Fibroblast of skin of back (primary cell): Measurements from ENCODE around the gene TOR1AIP2.
"Not testable (repeated sequence)": the region's sequence is repeated elsewhere in the genome, so short reads cannot be mapped to it uniquely, and the experiment has no call there.

Source experiments
- DNase-seq: peaks from one replicate; pipeline ENCODE4 v3.0.0-alpha.2; 2013

The TOR1AIP2 gene

DNA sequence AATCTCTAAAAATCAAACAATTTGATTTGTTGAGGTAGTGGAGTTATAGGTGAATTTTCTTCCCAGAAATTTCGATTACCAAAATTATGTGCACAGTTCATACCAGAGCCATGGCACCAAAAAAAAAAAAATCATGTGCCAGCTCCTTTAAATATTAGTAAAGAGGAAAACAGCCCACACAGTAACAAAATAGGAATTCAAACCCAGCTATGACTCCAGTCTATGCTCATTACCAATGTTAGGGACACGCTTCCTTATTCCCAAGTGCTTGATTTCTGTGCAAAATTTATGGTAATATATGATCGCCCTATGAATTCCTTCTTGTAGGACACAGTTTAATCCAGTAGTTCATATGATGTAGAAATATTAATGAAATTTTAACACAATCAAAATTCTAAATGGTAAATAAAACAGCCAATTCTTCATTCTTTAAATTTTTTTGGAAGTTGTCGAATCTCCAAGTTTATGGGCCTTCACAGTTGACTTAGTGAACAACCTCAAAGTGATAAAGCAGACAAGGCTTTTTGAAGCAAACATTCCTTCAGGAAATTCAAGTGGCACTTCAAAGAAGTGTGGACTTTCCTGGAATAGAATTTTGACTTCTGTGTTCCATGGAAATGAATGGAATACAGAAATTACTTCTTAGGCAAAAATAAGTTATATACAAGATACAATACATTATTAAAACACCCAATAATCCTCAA lies 1.9 kb downstream of the TOR1AIP2 start:
- no peak for DNase-seq

DNA sequence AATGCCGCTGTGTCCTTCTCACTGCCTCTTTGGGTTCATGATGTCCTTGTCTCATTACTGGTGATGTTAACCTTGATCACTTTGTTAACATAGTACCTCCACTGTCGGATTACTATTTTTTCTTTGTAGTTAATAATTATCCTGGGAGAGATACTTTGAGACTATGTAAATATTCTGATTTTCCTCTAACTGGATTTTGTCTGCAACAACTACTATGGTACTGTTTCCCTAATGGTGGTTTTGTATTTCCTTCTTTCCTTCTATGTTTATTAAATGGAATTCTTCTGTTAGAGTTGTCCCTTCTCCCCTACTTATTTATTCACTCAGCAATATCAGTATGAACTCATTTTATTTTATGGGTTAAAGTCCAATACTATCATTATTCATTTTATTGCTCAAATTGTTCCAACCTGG lies 4.2 kb downstream of the TOR1AIP2 start:
- DNase-seq = no peak

DNA sequence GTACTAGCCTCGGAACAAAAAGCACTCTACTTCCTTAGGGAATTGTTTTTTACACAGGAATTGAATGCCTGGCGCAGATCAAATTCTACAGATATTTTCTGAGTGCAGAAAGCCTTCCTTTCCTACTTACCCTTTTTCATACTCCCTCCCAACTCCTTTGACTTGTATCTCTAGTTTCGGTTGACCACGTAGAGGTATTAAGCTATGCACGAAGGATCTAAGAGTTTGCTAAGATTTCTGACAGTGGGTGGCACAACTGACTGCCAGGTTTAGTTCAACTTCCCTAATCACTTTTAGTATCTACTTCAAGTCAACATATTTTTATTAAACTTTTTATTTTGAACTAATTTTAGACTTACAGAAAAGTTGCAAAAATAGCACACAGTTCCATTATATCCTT lies 5.0 kb downstream of the TOR1AIP2 start:
- DNase-seq = no peak

DNA sequence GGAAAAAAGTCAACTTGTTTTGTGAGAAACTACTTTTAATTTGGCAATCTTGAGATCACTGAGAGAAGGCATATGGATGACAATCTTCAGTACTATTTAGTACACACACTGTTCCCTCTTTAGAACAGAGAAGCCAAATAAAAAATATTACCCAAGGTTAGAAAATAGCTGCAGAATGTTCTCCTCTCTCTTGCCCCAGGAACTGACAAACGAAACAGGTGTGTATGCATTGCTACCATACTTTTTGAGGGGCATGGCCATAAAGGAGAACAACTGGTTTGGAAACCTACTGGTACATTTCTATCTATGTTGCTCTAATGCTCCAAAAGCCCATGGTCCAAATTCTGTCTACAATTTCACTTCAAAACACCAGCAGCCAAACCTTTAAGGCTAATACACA lies 5.7 kb downstream of the TOR1AIP2 start:
- DNase-seq = no peak

DNA sequence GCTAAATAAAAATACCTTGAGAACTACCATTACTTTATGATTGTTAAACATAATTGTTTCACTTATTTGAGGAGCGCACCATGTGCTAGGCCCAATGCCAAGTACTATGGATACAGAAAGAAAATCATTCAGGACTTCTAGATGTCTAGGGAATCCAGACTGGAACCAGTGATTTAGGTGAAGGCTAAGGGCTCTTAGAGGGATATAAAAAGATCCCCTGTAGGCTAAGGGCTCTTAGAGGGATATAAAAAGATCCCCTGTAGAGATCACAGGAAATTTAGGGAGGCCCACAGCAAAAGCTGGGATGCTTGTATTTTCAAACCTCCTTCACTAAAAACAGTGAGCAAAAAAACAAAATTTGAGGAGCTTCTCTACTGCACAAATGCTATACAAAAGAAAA lies 6.7 kb downstream of the TOR1AIP2 start:
- no peak for DNase-seq

DNA sequence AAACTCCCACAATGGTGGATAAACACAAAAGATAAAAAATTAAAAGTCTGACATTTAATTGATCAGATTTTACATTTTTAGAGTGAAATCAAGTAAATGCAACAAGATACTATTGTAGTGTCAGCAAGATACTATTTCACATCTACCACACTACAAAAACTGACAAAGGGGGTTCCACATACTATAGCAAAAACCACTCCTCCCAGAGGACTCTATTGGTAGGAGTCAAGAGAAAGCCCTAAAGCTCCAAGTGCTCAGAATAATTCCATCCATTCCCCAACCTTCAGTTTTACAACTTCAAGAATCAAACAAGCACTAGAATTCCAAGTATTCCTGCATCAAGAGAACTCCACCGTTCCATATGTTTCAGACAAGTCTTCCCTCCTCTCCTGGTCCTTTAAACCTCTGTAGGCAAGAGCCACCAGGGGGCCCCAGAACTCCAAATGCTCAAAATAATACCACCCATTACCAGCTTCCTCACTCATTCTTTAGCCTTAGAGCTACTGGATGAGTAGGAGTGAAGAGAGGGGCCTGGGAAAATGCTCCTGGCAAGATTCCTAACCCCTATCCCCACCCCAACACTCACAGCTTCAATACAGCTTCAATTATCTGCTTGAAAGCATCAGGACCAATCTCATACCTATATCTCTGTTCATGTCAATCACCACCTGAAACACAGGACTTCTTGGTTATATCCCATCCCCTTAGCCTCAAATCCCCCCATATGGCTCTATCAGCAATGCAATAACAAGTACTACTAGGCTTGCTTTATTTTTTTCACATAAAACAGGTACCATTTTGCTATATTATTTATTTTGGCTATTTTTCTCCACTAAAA lies 9.9 kb downstream of the TOR1AIP2 start:
- peak; percentile 59 for DNase-seq

DNA sequence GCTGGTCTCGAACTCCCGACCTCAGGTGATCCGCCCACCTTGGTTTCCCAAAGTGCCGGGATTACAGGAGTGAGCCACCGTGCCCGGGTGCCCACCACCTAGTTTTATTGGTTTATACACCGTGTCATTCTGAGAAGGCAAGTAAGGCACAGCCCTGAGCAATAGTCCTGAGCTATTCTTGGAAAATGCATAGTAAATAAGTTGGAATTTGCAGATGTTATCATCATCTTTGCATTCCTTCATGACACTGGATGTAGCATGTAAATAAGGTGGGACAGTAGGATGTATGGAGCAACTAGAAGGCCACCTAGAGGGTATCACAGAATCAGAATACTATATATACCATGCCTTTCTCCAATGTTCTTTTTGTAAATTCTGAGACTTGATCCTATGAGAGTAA lies 11.0 kb downstream of the TOR1AIP2 start:
- no peak for DNase-seq

DNA sequence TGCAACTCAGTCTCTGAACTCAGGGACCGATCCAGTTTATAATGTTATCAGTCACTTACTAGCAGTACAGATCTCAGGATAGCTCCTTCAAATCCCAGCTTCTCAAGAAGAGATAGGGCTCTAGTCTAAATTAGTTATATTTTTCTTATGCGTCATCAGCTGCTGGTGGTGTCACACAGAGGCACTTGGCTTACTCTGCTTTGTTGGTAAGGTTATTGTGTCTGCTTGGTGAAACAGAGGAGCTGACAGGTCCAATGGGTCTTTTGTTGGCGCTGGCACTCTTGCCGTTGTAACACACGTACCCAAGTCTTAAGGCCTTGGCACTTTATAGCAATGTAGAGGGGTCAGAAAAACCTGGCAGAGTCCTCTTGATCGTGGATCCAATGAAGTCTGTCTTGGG lies 12.2 kb downstream of the TOR1AIP2 start:
- no peak for DNase-seq

DNA sequence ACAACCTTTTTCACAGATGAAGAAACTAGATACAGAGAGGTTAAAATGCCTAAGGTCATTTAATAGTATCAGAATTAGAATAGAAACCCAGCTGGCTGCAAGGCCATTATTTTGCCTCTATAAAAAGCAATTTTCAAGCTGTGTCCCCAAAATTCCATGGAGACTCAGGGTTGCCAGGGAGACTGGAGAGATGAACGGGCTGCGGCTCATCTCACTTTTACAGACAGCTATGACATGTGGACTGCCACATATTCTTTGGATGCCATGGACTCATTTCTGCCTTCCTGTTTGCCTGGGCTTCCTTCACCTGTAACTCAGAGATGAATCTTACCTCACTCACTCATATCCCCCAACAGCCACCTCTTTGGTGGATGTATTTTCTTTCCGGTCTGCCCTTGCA lies 17.0 kb downstream of the TOR1AIP2 start:
- no peak for DNase-seq

DNA sequence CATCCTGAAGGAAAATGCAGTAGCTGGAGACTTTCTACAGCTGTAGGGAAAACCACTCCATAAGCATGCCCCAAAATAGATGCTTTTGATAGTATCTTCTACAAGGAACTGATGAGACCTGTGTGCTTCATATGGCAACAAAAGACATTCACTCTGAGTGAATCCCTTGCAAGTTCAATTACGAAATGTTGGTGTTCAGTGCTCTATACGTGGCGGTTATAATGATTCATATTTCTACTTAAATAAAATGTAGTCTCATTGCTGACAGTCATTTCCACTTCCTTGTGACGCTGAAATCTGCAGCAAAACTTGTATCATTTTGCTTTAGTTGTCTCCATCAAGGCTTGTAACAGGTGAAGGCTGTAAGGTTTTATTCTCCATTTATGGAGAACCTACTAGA lies 20.6 kb downstream of the TOR1AIP2 start:
- no peak for DNase-seq

DNA sequence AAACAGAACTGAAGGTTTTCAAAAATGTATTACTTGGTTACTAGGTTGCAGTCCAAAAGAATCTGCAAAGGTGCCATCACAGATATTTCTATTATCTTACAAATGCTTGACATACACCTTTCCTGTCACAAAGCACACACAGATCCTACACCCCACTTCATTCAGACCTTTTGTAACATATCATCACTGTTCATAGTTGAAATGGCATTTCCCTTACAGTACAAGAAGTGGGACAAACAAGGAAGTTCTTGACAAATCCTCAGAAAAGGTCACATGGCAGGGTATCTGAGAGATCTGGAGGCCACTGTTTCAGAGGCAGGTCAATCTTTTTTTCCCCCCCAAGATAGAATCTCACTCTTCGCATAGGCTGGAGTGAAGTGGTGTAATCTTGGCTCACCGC lies 21.3 kb downstream of the TOR1AIP2 start:
- no peak for DNase-seq

DNA sequence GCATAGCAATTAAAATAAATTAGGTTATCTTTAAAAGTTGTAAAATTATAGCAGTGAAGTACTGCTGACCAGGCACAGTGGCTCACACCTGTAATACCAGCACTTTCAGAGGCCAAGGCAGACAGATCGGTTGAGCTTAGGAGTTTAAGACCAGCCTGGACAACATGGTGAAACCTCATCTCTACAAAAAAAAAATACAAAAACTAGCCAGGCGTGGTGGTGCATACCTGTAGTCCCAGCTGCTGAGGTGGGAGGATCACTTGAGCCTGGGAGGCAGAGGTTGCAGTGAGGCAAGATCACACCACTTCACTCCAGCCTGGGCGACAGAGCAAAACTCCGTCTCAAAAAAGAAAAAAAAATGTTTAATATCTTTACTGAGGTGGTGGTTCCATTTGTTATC lies 21.8 kb downstream of the TOR1AIP2 start:
- DNase-seq = not testable (repeated sequence)

DNA sequence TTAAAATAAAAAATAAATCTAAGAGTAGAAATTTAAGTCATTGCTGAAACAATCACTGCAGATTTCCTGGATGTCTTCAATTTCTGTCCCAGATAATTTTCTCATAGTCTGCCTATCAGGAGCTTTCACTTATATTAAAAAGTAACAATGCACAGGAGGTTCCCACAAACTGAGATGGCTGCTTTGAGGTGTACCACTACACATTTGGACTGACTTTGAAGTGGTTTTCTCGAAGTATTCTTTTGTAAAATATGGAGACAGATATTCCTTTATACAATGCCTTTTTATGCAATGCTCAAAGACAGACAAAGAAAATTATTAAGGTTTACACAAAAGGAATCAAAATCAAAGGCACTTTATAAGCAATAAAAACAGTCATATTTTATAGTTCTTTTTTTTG lies 24.5 kb downstream of the TOR1AIP2 start:
- DNase-seq = no peak

DNA sequence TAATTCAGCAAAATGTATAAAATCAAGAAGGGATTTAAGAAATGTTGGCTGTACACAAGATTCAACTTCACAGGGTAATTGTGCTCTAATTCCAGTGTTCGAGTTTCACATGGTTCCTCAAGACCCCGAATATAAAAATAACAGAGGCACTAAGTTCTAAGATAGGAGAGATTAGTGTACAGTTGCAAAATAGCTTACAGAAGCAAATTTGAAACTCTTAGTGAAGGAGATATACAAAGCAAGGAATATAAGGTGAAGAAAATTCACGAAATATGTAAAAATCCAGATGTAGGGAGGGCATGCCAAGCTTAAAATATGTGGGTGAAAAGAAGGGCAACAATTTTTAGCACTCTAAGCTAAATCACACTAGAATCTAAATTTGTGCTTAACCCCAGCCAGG lies 29.4 kb downstream of the TOR1AIP2 start:
- no peak for DNase-seq

DNA sequence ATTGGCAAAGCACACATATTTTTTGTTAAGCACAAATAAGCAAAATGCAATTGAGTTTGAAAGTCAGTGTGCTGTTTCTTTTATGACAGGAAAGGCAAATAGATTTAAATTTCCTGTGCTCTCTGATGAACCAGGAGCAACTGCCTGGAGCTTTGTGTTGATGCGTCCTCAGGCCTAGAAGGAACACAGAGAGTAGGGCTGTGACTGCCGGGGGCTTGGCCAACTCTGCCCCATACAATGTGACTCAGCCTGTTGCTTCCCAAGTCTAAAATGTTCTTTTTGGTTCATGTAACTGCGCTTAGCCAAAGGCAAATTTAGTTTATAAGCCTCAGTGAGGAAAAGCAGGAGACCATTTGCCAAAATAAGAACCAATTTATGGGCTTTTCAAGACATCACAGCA lies 37.5 kb downstream of the TOR1AIP2 start:
- DNase-seq = no peak

DNA sequence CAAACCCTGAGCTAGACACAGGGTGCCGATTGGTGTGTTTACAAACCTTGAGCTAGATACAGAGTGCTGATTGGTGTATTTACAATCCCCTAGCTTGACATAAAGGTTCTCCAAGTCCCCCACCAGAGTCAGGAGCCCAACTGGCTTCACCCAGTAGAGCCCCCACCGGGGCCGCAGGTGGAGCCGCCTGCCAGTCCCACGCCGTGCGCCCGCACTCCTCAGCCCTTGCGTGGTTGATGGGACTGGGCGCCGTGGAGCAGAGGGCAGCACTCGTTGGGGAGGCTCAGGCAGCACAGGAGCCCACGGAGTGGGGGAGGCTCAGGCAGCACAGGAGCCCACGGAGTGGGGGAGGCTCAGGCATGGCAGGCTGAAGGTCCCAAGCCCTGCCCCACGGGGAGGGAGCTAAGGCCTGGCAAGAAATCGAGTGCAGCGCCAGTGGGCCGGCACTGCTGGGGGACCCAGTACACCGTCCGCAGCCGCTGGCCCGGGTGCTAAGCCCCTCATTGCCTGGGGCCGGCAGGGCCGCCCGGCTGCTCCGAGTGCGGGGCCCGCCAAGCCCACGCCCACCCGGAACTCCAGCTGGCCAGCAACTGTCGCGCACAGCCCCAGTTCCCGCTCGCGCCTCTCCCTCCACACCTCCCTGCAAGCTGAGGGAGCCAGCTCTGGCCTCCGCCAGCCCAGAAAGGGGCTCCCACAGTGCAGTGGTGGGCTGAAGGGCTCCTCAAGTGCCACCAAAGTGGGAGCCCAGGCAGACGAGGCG lies 40.7 kb downstream of the TOR1AIP2 start:
- not testable (repeated sequence) for DNase-seq

DNA sequence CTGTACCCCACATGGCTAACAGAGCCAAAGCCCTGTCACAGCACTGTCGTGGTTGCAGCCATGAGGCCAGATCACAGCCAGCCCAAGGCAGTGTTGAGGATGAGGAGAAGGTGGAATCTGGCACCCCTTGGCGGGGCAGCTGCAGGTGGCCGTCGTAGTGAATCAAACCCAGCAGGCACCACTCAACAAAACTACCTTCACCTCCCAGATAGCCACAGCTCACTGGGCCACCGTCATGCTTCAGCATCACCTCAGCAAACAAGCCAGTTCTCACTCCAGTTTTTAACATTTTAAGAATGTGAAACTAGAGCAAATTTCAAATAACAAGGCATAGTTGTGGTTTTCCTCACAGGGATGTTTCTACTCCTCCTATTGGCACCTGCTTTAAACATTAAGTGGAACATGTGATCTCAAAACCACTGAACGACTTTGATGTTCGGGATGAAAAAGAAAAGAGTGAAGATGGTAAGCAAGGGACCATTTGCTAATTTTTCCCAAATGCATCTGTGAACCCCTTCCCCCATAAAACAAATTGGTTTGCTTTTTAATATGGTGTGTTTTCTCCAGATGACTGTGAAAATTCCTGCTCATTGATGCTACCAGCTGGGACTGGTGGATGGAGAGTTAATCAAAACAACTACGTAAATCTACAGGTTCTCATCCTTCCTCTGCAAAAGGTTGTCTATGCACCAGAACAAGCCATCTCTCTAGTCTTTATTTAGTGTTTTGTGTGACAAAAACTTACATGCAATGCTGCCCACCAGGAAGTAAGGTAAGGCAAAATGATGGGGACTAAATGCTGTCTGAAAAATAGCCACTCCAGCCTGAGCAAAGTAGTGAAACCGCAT lies 45.5 kb downstream of the TOR1AIP2 start:
- DNase-seq = no peak

DNA sequence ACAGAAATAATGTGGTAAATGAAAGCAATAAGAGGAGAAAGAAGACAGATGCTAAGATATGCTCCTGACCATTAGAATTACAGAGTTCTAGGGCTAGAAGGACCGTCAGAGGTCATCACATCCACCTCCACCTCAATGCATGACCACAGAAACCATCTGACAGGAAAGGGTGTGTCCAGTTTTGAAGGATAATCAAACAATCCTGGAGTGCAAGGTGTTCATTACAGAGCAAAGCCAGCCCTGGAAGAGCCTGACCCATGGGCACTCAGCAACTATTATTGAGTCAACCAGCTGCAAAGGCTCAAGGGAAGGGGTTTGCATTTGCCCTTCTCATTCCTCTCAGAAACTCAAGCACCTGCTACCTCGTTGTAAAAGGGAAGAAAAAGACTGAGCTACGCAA lies 46.4 kb downstream of the TOR1AIP2 start:
- DNase-seq = no peak

DNA sequence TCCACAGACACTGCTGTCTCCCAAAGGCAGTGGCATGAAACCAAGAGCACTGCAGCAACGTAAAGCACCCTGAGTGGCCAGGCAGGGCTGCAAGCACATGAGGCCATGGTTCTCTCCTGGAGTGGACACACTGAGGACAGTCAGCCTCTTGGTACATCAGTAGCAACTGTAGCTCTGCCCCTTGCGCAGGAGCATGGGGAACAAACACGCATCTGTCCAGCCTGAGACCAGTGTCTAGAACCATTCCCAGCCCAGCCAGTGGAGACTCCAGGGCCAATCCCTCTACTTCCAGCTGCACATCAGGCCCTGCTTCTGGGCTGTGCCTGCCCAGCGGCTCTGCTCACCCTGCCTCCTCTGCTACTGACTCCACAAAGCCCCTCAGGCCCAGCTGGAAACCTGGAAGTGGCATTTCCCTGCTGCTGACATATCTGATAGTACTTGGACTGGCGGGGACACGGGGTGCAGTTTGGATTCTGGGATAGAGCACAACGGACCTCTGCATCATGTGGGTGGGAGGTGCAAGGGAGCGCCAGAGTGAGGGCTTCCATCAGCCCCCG lies 49.0 kb downstream of the TOR1AIP2 start:
- no peak for DNase-seq

DNA sequence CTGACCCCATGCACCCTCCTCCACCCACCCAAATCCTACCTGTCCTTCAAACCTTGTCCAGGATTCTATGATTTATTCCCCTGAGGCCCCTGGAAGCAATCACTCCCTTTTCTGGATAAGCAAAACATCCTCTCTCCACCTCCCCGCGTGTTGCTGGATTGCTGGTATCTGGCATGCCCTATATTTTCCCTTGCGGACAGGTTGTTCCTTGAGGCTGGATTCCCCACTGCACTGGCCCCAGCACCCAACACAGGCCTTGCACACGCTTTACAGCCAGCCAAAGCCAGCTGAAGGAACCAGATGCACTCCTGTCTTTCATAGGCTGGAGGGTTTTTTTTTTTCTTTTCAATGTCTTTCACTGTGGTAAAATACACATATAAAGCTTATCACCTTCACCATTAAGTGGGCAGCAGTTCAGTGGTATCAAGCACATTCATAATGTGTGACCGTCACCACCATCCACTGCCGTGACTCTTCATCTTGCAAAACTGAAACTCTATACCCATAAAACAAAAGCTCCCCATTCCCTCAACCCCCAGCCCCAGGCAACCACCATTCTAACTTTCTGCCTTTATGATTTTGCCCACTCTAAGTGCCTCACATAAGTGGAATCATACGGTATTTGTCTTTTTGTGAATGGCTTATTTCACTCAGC lies 50.9 kb downstream of the TOR1AIP2 start:
- no peak for DNase-seq

DNA sequence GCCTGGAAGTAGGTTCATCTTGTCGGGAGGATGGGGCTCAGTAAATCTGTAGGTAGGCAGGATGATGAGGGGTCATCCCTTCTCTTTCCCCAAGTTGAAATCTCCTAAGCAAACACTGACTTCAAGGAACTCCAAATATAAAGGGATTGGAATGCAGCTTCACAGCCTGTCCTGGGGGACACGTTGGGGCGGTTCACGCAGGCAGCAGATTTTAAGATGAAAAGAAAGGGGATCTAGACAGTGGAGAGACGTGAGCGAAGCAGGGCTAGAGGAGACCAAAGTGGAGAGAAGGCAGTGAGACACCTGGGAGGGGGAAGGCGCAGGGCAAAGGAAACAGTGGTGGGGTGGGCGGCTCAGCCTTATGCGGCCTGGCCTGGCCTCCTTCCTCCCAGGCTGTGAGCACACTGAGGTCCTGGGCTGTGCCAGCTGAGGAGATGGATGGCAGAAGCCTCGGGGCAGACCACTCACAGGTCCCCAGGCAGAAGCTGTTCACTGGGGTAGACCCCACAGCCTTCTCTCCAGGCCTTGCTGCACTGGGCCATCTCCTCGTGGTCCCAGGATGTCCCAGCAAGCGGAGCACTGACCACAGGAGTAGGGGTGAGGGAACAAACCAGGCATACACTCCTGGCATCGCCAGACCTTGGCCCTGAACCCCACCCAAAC lies 51.7 kb downstream of the TOR1AIP2 start:
- DNase-seq = no peak
